T-helper 2 cell treated with Interferon-gamma antibody and Interleukin-4, amounts not matched to agents 5 μg/mL and 100 μg/mL, for 36 hours (primary cell): Measurements from ENCODE around the gene FOXL2NB.

Experiments used
- DNase-seq: peaks from one replicate; pipeline ENCODE4 v3.0.0; 2021; ENCODE audit warnings: low spot score
- H3K27ac Mint-ChIP-seq: one replicate; pipeline ENCODE4 v1.8.0; 2021; ENCODE audit warnings: mild to moderate bottlenecking, mixed read lengths
- H3K27me3 Mint-ChIP-seq: one replicate; pipeline ENCODE4 v1.8.0; 2021; ENCODE audit warnings: low read depth, mixed read lengths
- H3K36me3 Mint-ChIP-seq: one replicate; pipeline ENCODE4 v1.8.0; 2021; ENCODE audit warnings: low read depth, mixed read lengths
- H3K4me1 Mint-ChIP-seq: one replicate; pipeline ENCODE4 v1.8.0; 2021; ENCODE audit warnings: low read depth, mixed read lengths
- H3K4me3 Mint-ChIP-seq: one replicate; pipeline ENCODE4 v1.8.0; 2022; ENCODE audit warnings: mild to moderate bottlenecking, moderate library complexity, mixed read lengths
- H3K9me3 Mint-ChIP-seq: one replicate; pipeline ENCODE4 v1.8.0; 2021; ENCODE audit warnings: mixed read lengths

The FOXL2NB gene

DNA sequence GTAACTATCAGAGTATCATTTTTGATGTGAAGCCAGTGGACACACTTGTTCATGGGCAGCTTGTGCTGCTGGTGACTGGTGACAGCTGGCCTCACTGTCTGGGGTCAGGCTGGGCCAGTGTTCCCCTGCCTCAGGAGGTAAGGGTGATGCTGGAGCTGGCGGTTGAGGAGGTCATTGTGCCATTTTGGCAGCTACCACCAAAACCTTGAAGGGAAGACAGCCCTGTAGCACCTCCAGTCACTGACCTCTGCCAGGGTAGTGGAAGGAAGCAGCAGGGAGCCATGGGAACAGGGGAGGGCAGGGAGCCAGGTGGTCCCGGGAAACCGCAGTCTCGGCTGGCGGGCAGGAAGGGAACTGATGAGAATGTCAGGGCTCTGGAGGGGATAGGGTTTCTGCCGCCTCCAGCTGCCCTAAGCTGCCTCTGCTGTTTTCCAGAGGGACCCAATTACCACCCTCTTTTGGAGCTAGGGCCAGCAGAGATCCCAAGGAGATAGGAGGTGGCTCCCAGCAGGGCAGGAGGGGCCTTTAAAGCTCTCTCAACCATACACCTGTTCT, 24.8 kb downstream of the FOXL2NB start:
- Mint-ChIP-seq H3K4me3 (no peak overlapping the region), H3K4me1 (no peaks in the 10 kb centered on the region), H3K9me3 (no peaks in the 10 kb centered on the region), H3K27me3 (peaks cover 5% of the 10 kb centered on the region), H3K36me3 (no peaks in the 10 kb centered on the region), H3K27ac (no peak overlapping the region)
- no peak for DNase-seq

DNA sequence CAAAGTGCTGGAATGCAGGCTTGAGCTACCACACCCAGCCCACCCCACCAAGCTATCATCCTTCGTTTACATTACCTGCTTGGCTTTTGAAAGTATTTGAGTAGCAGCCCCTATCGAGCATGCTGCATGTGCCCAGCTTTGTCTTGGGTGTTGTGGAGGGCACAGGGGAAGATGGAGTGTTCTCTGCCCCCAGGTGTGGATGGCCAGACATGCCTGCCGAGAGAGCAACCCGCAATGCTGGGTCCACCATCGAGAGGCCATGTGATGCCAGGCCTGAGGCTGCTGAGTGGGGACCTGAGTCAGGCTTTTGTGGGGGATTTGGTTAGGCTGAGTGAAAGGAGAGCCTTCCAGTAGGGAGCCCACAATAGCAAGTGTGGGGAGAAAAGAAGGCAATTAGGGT, 25.9 kb downstream of the FOXL2NB start:
- Mint-ChIP-seq H3K4me1 (no peaks in the 10 kb centered on the region), H3K4me3 (no peak overlapping the region), H3K36me3 (no peaks in the 10 kb centered on the region), H3K9me3 (no peaks in the 10 kb centered on the region), H3K27me3 (peaks cover 5% of the 10 kb centered on the region), H3K27ac (no peak overlapping the region)
- no peak for DNase-seq

GRCh38 chr3:138974462-138974861, 27.4 kb downstream of the FOXL2NB start:
- DNase-seq = no peak

GRCh38 chr3:138975351-138975750, 28.3 kb downstream of the FOXL2NB start:
- DNase-seq = no peak
- no peaks in the 10 kb centered on the region for H3K36me3 Mint-ChIP-seq
- no peak overlapping the region for H3K27ac Mint-ChIP-seq
- H3K4me3 Mint-ChIP-seq = no peak overlapping the region
- no peaks in the 10 kb centered on the region for H3K9me3 Mint-ChIP-seq
- peaks cover 2% of the 10 kb centered on the region for H3K27me3 Mint-ChIP-seq
- H3K4me1 Mint-ChIP-seq = no peaks in the 10 kb centered on the region

More at GRCh38 chr3:138974462-138974861, 27.4 kb downstream of the FOXL2NB start:
- H3K27me3 Mint-ChIP-seq = peaks cover 2% of the 10 kb centered on the region
- H3K9me3 Mint-ChIP-seq = no peaks in the 10 kb centered on the region
- H3K36me3 Mint-ChIP-seq = no peaks in the 10 kb centered on the region
- H3K4me3 Mint-ChIP-seq = no peak overlapping the region
- no peak overlapping the region for H3K27ac Mint-ChIP-seq
- H3K4me1 Mint-ChIP-seq = no peaks in the 10 kb centered on the region

DNA sequence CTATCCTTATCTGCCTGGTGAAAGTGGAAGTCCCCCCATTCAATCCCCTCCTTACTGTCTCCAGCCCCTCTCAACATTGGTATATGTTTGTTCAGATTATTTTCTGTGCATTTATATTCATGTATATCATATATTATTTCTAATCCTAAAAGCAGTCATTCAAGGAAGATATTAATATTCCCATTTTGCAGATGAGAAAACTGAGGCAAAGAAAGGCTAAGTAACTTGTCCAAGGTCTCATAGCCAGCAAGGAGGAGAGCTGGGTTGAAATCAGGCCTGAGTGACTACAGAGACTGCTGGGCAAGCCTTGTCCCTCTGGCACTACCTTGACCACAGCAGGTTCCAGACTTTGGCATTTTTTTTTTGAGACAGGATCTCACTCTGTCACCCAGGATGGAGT, 29.0 kb downstream of the FOXL2NB start:
- Mint-ChIP-seq H3K36me3 (no peaks in the 10 kb centered on the region), H3K27ac (no peak overlapping the region), H3K9me3 (no peaks in the 10 kb centered on the region), H3K4me3 (no peak overlapping the region), H3K27me3 (peaks cover 2% of the 10 kb centered on the region), H3K4me1 (no peaks in the 10 kb centered on the region)
- no peak for DNase-seq

DNA sequence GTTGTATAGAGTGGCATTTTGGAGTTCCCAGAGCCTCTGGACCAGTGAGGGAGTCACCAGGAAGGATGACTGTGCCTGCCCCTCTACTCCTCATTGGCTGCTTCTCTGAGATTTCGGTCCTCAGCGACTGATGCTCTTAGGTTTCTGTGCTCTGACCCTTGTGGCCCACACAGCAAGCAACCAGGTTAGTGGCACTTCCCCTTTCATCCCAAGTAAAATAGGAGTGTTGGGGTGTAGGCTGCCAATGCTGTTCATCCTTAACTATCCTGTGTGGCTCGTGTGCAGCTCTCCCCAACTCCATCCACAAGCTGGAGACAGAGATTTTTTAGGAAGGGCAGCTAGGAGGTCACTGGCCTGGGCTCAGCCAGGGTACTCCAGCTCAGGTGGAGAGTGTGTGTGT, 37.8 kb downstream of the FOXL2NB start:
- Mint-ChIP-seq H3K4me3 (no peak overlapping the region), H3K27ac (no peak overlapping the region), H3K4me1 (no peaks in the 10 kb centered on the region), H3K36me3 (no peaks in the 10 kb centered on the region), H3K9me3 (no peaks in the 10 kb centered on the region), H3K27me3 (peaks cover 6% of the 10 kb centered on the region)
- no peak for DNase-seq

- no peaks in the 10 kb centered on the region for H3K9me3 Mint-ChIP-seq
- no peaks in the 10 kb centered on the region for H3K4me1 Mint-ChIP-seq
- H3K4me3 Mint-ChIP-seq = no peak overlapping the region
- H3K36me3 Mint-ChIP-seq = no peaks in the 10 kb centered on the region
- no peak overlapping the region for H3K27ac Mint-ChIP-seq
- DNase-seq = no peak
- peaks cover 6% of the 10 kb centered on the region for H3K27me3 Mint-ChIP-seq
Observed at GRCh38 chr3:138985932-138986331, 38.9 kb downstream of the FOXL2NB start.

GRCh38 chr3:138987181-138987580, 40.2 kb downstream of the FOXL2NB start:
- Mint-ChIP-seq H3K27me3 (peaks cover 6% of the 10 kb centered on the region), H3K4me3 (no peak overlapping the region), H3K36me3 (no peaks in the 10 kb centered on the region), H3K27ac (no peak overlapping the region), H3K4me1 (no peaks in the 10 kb centered on the region), H3K9me3 (no peaks in the 10 kb centered on the region)
- no peak for DNase-seq

GRCh38 chr3:138995706-138996105, 48.7 kb downstream of the FOXL2NB start:
- H3K4me1 Mint-ChIP-seq = no peaks in the 10 kb centered on the region
- H3K27ac Mint-ChIP-seq = no peak overlapping the region
- H3K36me3 Mint-ChIP-seq = no peaks in the 10 kb centered on the region
- peaks cover 11% of the 10 kb centered on the region for H3K27me3 Mint-ChIP-seq
- DNase-seq = no peak
- H3K4me3 Mint-ChIP-seq = no peak overlapping the region
- no peaks in the 10 kb centered on the region for H3K9me3 Mint-ChIP-seq
